Upper lobe of left lung (tissue), 4 donors: ENCODE data around the gene FOXL1.

Source experiments
- CTCF ChIP-seq, 6 experiments: fragments of 450-650 bp in 4 of 6; fragments of 200-600 bp in 2 of 6; sonication (generic) in 2 of 6; IDR thresholded peaks; one replicate each; pipeline ENCODE4 v1.5.1; 2016 to 2019; ENCODE audit warnings: antibody characterized with exemption in 6 of 6
- POLR2A ChIP-seq, 4 donors: fragments of 450-650 bp; IDR thresholded peaks; one replicate each; pipeline ENCODE4 v1.5.1; 2016 to 2017; ENCODE audit warnings: antibody characterized with exemption in 4 of 4, mild to moderate bottlenecking in 2 of 4
- POLR2AphosphoS5 ChIP-seq, 2 donors: sonication (generic); formaldehyde crosslinking; IDR thresholded peaks; one replicate each; pipeline ENCODE4 v1.5.1; 2017; ENCODE audit warnings: antibody characterized with exemption in 2 of 2

- TF ChIP-seq CTCF (IDR thresholded peaks at IDR 0.05) (no peak), POLR2A (IDR thresholded peaks at IDR 0.05) (no peak), POLR2AphosphoS5 (IDR thresholded peaks at IDR 0.05) (no peak)
These were observed 6.8 kb upstream of the FOXL1 start for GRCh38 chr16:86571530-86571915.
